ENCODE data around the gene SPAG8.

Gene SPAG8

DNA sequence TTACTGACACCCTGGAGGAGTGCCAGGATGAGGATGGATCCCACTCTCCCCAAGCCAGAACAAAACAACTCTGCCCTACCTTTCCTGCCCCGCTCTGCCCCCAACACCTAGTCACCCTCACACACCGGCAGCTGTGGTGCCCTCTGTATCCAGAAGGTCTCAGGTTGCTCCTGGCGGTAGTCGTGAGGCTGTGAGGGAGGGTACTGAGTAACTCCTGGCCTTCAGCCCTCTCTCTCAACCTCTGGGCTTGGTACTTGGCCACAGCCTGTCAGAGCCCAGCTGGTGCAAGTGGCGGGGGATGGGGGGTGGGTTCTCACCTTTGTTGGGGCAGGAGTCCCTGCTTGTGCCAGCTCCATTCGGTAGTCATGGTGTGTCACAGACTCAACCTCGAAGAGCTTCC, 1.9 kb downstream of the SPAG8 start:
- FAIRE-seq (no peak), DNase-seq (ENCODE audit: low spot score) (no peak)

- no peak for FAIRE-seq
- no peak for DNase-seq (ENCODE audit: low spot score)
Observed at GRCh38 chr9:35808433-35808832, 3.6 kb downstream of the SPAG8 start.

GRCh38 chr9:35806101-35806500, 6.0 kb downstream of the SPAG8 start:
- DNase-seq (ENCODE audit: low spot score), result no peak
- no peak for FAIRE-seq

DNA sequence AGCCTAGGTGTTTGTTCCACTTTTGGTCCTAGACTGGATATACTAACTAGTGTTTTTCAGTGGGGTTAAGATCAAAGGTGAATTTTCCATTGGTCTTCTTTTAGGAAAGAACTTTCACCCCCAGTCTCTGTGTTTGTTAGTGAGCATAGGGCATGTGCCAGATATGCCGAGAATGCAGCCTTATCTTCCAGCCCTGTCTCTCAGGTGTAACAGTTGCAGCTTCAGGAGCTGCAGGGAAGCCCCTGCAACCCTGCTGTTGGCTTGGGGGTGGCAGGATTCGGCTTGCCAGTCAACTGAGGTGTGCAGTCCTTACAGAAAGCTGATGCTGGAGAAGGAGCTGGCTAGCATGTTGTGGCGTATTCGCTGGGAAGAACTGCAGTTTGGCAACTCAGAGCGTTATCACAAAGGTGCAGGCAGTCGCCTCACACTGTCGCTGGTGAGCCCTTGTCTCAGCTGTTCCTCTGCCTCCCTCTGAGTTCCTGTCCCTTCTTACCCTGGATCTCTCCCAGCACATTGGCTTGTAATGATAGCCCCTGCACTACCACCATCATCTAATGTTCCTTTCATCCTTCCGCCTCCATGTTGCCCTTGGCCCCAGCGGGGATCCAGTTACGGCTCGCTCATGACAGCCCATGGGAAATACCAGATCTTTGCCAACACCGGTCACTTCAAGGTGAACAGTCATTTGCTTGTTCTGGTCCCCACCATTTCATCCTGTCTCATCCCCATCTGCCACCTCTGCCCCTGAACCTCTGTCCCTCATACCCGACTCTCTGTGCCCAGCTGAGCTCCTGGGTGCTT, 10.5 kb downstream of the SPAG8 start:
- DNase-seq (ENCODE audit: low spot score), result no peak
- FAIRE-seq, result no peak

DNA sequence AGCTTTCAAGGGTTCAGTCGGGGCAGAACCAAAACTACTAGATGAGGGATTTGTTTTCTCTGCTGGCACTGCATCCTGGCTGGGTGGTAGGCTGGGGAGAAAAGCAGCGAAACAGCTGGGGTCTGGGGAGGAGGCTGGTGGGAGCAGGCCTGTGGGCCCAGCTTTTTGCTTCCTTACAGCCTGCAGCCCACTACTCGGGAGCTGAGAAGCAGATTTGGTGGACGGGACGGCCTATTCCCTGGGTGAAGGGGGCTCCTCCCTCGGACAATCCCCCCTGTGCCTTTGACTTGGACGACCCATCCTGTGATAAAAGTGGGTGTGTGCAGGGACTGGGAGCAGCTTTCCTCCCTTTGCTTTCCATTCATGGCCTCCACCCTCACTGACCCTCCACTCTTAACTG, 11.5 kb downstream of the SPAG8 start:
- no peak for FAIRE-seq
- DNase-seq (ENCODE audit: low spot score), result no peak

DNA sequence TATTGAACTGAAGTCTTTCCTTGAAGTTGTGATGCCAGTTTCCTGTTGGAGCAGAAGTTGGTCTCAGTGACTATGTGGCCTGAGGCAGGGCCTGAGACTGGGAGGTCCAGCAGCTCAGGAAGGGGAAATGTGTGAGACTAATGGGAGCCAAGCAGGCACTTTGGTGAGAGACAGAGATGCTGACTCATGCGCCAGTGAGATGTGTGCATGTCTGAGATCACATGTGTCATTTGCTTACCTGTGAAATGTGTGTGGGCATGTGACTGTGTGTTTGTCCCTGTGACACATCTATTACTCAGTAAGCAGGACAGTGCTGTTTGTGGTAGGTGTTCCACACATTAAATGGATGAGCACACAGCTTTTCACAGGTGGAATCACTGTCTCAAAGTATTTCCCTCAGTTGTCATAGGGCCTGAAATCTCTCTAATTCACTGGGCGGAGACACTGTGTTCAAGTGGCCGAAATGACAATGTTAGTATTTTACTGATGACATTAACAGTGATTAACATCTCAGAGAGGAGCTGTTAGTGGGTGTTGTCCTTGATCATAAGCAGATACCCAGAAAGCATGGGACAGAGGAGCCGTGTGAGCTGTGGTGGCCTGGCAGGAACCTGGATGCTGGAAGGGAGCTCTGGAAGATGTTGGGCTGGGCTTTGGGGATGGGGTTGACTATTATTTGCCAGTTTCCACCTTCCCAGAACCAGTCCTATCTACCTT, 13.2 kb downstream of the SPAG8 start:
- DNase-seq (ENCODE audit: low spot score), result peak; percentile 70
- no peak for FAIRE-seq

GRCh38 chr9:35797311-35798109, 14.6 kb downstream of the SPAG8 start:
- DNase-seq (ENCODE audit: low spot score), result no peak
- FAIRE-seq, result no peak

DNA sequence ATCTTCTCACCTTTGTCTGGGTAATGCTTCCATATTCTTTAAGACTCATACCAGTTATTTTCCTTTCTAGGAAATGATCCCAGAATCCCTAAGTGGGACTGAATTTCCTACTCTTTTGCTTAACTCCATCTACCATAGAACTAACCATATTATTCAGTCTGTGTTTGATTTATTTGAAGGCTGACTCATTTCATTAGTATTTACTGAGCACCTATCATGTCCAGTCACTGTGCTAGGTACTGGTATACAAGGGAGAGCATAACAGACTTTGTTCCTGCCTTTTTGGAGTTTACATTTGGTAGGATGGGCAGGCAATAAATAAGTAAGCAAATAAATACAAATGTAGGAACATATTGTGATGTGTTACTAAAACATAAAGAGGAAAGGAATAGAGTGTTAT, 16.4 kb downstream of the SPAG8 start:
- DNase-seq (ENCODE audit: low spot score) (no peak), FAIRE-seq (no peak)

DNA sequence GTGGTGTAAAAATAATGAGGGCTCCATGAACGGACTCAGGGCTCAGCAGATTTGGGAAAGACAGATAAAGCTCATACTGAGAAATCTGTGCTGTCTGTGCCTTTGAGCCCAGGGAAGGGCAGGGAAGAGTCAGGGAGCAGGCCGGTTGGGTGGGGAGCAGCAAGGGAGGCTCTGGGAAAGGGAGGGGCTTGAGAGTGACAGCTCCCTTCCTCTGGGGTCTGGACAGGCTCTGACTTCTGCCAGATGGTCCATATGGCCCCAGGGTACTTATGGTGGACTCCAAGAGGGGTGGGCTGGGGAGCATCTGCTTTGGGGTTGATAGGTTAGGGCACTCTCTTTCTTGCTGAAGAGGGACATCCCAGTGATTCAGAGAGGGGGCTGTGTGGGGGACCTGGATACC, 18.6 kb downstream of the SPAG8 start:
- DNase-seq (ENCODE audit: low spot score), result no peak

DNA sequence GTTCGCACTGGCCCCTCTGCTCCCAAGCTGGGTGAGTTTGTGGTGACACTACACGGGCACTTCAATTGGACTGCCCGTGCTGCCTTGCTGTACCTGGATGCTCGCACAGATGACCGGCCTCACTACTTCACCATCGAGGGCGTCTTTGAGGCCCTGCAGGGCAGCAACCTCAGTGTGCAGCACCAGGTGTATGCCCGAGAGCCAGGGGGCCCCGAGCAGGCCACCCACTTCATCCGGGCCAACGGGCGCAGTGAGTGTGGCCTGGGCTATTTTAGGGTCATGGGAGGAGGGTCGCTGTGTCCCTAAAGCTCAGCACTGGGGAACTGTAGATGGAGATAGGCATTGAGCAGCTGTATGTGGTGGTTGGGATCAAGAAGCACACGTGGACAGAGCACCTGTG, 19.2 kb downstream of the SPAG8 start:
- FAIRE-seq (no peak), DNase-seq (ENCODE audit: low spot score) (no peak)

More for the DNA sequence above, 18.6 kb downstream of the SPAG8 start:
- no peak for FAIRE-seq

DNA sequence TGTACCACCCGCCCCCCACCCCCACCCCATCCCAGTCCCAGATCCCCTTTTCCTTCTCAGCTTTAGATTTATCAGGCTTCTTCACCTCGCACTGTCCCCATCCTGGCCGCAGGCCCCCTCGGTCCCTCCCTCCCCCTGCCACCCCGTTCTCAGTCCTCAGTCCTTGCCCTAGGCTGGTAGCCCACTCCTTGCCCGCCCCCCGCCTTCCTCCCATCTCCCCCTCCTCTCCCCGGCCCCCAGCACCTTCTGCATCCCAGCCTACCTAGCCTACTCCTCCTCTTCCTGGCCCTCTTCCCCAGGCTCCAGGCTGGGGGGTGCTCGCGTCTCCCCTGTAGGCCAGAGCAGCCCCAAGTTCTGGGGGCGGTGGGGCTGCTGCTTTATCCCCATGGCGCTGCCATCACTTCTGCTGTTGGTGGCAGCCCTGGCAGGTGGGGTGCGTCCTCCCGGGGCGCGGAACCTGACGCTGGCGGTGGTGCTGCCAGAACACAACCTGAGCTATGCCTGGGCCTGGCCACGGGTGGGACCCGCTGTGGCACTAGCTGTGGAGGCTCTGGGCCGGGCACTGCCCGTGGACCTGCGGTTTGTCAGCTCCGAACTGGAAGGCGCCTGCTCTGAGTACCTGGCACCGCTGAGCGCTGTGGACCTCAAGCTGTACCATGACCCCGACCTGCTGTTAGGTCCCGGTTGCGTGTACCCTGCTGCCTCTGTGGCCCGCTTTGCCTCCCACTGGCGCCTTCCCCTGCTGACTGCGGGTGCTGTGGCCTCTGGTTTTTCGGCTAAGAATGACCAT, 19.8 kb downstream of the SPAG8 start:
- FAIRE-seq, result no peak

GRCh38 chr9:35791297-35791921, 20.7 kb downstream of the SPAG8 start, which contains the start of gene NPR2:
Gene NPR2 (plus strand): TSS chr9:35791591. CDS start chr9:35792409, 818 bp downstream.
- no peak for DNase-seq (ENCODE audit: low spot score)
- no peak for FAIRE-seq

More for the DNA sequence above, 19.8 kb downstream of the SPAG8 start:
- no peak for DNase-seq (ENCODE audit: low spot score)

- DNase-seq (ENCODE audit: low spot score) (peak; percentile 46), FAIRE-seq (no peak)
Observed at GRCh38 chr9:35790385-35791296, 21.4 kb downstream of the SPAG8 start.

- DNase-seq (ENCODE audit: low spot score) (no peak), FAIRE-seq (no peak)
Observed at GRCh38 chr9:35790025-35790384, 22.1 kb downstream of the SPAG8 start.

DNA sequence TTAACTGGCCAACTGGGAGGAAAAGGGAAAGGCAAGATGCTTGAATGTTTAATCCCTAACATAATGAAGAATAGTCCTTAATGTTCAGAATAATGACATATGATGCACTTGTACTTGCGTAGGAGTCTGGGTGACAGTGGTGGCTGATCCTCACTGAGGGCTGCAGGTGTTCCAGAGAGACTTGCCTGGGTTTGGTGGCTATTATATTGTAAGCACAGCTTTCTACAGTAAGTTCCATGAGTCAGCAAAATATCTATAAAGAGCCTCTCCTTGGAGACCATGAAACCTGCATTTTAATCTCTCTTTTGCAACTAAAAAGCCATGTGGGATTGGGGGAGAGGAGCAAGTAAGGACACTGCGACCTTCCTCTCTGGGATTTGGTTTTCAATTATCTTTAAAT, 22.5 kb downstream of the SPAG8 start:
- DNase-seq (ENCODE audit: low spot score), result no peak
- FAIRE-seq, result no peak

DNA sequence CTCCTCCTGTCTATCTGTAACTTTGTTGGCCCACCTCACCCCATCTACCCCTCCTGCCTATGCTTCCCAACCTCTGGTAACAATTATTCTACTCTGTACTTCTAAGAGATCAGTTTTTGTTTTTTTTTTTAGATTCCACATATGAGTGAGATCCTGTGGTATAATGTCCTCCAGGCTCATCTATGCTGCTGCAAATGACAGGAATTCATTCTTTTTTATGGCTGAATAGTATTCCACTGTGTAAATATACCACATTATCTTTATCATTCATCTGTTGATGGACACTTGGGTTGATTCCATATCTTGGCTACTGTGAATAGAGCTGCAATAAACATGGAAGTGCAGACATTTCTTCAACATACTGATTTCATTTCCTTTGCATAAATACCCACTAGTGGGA, 28.6 kb downstream of the SPAG8 start:
- no peak for DNase-seq (ENCODE audit: low spot score)
- no peak for FAIRE-seq

DNA sequence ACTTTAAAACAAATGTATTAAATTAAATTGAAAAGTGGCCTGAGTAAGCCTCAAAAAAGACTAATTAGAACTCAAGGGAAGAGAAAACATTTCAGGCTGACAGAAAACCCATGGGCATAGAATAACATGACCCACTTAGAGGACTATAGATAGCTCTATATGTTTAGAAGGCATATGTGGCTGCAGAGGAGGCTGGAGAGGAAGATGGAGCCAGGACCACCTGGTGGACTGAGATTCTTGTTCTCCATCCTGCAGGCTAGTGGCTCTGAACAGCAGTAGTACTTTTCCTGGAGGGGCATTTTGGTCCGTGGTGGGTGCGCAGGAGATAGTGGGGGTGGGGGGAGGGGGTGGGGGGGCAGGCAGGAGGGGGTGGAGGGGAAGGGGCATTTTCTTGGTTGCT, 31.0 kb downstream of the SPAG8 start:
- DNase-seq (ENCODE audit: low spot score) (no peak), FAIRE-seq (no peak)

DNA sequence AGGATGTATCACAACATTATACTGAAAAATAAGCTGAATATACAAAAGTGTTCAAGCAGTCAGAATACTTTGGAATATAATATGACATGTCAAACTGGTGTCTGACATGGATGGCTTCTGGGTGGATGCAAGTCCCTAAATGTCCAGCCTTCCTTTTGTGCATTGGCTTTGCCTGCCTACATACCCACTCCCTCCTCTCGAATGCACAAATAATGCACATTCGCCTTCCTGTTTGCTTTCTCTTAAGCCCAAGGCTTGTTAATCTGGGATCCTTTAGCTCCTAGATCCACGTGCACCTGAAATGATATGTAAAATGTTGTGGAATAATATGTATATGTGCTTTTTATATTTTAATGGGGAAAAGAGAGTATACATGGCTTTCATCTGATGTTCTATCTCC, 33.6 kb downstream of the SPAG8 start:
- FAIRE-seq, result no peak
- DNase-seq (ENCODE audit: low spot score), result no peak

DNA sequence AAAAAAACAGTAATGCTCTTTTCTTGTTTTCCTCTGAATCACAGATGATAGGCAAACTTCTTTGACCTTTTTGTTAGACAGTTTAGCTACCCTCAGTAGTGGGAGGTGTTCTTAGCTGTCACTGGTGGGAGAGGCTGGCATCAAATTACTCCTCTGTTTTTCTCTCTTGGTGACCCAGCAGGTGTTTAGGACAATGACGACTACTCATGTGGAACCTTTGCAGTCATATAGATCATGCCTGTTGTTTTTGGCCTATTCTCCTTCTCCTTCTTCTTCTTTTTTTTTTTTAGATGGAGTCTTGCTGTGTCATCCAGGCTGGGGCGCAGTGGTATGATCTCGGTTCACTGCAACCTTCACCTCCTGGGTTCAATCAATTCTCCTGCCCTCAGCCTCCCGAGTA, 36.0 kb downstream of the SPAG8 start:
- no peak for FAIRE-seq

More for the DNA sequence above, 36.0 kb downstream of the SPAG8 start:
- DNase-seq (ENCODE audit: low spot score), result no peak
